HuH-7 (cell line): ENCODE measurements around the gene ENPP7.
"Not testable (repeated sequence)": the region's sequence is repeated elsewhere in the genome, so short reads cannot be mapped to it uniquely, and the experiment has no call there.

ENCODE experiments used
- DNase-seq: peaks from one replicate; pipeline ENCODE4 v3.0.0; 2011; ENCODE audit warnings: low spot score

The ENPP7 gene

DNA sequence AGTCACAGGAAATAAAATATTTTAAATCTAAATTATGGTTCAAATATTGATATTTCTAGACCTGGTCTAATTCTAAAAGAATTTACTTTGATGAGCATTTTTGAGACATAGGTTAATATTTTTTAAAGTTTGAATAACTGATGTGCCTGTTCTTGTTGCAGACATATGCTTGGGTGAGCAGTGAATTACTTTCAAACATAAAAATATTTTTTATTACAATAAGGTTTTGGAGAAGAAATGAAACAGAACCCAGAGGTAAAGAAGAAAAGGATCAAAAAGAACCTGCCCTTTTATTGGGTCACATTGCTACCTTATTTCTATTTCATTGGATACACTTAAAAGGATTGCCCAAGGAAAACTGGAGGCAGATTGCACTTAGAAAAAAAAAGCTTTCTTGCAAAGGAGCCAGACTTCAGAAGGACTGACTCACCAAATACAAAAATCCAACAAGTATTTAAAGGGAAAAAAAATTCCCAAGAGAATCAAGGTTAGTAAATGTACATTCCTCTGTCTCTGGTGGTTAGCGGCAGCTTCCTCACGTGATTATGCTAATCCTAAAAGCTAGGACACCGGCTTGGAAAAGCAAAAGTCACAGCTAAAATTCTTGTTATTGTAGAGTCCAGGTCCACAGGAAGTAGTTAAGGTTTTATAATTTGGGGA, 18.5 kb downstream of the ENPP7 start:
- DNase-seq, result no peak

DNA sequence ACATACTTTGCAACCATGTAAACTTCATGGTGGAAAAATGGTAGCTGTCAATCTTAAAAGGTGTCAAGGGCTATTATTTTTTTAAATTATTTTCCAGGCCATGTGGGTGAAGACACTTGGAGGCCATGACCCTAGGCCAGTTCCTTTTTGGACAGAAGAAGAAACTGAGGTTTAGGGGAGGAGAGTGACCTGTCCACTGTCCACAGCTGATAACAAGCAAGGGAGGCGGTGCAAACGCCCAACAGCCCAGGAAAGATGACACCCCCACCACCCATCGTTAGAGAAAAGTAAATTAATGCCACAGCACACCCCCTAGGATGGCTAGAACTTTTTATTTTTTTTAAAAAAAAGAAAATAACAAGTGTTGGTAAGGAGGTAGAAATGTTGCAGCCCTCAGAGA, 19.2 kb downstream of the ENPP7 start:
- DNase-seq, result no peak

DNA sequence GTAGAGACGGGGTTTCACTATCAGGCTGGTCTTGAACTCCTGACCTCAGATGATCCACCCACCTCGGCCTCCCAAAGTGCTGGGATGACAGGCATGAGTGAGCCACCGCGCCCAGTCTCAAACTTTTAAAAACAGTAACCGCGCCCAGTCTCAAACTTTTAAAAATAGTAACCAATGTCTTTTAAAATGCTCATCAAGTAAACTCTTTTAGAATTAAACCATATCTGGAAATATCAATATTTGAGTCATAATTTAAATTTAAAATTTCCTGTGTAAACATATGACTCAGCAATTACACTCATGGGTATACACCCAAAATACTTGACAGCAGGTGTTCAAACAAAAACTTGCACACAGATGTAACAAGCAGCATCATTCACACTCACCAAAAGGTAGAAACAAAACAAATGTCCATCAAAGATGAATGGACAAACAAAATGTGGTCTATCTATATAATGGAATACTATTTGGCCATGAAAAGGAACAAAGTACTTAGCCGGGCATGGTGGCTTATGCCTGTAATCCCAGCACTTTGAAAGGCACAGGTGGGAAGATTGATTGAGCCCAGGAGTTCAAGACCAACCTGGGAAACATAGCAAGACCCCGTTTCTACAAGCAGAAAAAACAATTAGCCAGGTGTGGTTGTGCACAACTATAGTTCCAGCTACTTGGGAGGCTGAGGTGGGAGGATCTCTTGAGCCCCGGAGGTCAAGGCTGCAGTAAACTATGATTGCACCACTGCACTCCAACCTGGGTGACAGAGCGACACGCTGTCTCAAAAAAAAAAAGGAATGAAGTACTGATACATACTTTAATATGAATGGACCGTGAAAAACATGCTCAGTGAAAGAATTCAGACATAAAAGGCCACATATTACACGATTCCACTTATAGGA, 20.2 kb downstream of the ENPP7 start:
- no peak for DNase-seq

DNA sequence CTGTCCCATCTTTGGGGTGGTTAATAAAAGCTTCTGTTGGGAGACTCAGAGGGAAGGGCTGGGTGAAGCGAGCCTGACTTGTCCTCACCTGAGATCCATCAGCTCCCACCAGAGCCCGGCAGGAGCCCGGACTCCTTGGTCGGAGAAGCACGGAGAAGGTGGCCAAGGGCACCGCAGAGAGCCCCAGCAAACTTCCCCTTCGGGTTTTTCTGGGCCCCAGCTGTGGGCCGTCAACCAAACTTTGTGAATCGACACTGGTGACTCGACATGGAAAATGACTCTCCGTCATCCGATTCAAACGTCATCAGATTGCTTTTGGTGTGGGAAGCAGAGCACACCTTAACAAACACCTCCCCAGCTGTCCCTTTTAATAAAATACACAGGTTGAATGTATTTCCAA, 21.4 kb downstream of the ENPP7 start:
- no peak for DNase-seq

DNA sequence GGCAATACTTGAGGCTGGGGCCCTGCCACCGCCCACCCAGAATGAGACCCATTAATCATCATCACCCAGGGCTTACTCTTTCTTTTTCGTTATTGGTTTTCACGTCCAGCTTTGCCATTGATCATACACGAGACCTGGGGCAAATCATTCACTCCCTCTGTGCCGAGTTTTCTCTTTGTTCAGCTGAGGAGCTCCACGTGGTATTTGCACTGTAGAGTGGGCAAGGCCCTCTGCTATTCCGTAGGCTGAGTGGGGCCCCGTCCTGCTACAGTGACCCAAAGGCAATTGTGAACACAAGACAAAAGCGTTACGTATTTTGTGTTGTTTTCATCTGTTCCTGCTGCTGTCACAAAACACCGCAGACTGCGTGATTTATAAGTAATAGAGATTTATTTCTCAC, 23.6 kb downstream of the ENPP7 start:
- DNase-seq, result no peak

DNA sequence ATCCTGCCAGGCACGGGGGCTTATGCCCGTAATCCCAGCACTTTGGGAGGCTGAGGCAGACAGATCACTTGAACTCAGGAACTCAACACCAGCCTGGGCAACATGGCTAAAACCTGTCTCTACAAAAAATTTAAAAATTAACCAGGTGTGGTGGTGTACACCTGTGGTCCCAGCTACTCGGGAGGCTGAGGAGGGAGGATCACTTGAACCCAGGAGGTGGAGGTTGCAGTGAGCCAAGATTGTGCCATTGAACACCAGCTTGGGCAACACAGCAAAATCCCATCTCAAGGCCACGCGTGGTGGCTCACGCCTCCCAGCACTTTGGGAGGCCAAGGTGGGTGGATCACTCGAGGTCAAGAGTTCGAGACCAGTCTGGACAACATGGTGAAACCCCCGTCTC, 24.2 kb downstream of the ENPP7 start:
- not testable (repeated sequence) for DNase-seq

DNA sequence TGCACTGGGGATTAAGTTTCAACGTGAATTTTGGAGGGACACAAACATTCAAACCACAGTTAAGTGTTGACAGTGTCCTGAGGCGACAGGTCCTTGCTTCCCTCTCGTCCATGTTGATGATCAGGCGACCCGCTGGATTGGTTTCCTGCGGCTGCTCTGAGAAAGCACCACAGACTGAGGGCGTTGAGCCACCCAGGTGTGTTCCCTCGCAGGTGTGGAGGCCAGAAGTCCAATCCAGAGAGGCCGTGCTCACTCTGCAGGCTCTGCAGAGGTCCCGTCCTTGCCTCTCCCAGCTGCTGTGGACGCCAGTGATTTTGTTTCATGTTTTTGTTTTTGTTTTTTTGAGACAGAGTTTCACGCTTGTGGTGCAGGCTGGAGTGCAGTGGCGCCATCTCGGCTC, 24.8 kb downstream of the ENPP7 start:
- DNase-seq, result no peak

DNA sequence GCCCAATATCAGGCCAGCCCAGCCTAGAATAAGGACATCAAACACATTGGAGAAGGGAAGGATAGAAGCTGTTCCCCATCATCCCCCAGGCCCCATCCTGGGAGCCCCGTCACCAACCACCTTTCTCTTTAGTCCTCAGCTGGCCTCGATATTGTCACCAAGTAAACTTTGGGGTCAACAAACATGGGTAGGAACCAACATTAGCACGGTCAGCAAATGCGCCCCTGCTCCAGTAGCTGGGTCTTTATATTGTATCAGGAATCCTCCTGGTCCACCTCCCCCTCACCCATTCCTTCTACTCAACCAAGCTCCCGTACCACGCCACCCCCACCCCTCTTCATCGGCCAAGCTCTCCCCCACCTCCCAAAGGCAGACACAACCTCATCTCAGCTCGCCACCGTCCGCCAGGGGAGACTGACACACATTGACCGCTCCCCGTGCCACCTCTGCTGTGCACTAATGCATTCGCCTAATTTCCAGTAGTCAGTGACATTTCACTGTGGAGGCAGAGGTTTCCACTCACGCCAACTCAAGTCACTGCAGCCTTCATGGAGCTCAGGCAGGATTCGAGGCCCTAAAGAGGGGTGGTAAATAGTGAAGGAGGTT, 26.5 kb downstream of the ENPP7 start:
- no peak for DNase-seq

DNA sequence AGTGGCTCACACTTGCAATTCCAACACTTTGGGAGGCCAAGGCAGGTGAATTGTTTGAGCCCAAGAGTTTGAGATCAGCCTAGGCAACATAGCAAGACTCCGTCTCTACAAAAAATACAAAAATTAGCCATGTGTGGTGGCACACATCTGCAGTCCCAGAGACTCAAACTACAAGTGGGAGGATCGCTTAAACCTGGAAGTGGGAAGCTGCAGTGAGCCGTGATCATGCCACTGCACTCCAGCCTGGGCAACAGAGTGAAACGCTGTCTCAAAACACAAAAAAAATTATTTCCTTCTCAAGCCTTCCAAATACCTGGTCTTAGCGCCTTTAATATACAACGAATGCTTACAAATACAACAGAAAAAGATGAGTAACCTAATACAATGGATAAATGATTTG, 27.5 kb downstream of the ENPP7 start:
- DNase-seq, result no peak

DNA sequence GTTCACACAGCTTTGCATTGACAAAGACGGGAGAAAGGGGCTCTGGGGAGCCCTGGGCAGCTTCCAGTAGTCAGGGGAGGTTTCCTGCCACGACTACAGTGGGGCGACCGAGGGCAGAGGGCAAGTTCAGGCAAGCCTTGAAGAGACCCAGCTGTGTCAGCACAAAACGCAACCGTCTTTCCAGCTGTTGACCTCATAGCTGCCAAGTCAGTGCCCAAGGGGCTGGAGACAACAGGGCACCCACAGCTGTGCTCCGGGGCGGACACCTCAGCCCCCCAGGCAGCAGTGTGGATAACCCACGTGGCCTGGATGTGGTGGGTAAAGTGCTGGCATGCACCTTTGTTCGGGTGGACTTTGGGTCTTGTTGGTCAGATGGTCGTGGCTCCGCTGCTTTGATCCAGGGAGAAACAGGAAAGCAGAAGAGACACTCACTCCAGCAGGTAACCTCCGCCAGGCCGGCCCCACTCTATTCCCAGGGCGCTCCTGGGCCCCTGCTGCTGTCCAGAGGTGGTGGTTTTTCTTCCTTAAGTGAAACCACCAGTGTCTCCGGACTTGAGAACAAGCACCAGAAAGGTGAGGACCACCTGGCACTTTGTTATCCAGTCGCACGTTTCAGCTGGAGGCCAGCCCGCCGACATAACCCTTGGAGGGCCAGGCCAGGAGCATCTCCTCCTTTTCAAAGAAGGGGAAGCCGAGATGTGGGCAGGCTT, 29.6 kb downstream of the ENPP7 start:
- no peak for DNase-seq

DNA sequence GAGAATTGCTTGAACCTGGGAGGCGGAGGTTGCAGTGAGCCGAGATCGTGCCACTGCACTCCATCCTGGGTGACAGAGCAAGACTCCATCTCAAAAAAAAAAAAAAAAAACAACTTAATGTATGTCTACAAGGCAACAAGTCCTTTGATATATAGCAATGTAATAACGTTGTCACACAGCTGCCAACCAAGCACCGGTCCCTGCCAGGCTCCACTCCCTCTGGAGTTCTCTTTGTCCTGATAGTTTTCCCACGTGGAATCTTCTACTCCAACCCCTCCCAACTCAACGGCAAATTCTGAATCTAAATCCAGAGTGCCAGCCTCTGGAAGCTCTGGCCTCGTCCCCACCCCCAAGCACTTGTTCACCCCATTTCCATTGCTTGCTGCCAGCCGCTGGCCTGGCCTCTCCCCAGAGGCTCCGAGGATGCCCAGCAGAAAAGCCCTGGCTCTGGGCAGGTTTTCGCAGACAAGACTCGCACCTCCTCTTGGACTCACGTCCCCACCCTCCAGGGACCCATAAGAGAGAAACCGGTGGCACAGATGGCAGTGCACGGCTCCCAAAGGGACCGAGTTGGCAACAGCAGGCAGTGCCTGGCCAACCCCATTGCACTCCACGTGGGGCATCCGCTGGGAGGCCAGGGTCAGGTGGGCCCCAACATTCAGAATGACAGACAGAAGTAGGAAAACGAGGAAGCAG, 31.3 kb downstream of the ENPP7 start:
- DNase-seq, result no peak

DNA sequence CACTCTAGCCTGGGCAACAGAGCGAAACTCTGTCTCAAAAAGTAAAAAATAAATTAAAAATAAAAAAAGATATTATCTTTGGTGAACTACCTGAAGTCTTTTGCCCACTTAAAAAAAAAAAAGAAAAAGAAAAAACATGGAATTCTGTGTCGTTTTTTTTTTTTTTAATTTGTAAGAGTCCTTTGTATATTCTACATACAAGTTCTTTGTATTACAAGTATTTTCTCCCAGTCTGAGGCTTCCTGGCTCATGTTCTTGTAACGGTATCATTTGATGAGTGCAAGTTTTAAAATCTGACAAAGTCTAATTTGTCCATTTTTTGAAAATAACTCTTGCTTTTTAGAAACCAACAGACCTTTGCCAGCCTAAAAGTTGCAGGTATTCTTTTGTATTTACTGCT, 35.0 kb downstream of the ENPP7 start:
- no peak for DNase-seq

DNA sequence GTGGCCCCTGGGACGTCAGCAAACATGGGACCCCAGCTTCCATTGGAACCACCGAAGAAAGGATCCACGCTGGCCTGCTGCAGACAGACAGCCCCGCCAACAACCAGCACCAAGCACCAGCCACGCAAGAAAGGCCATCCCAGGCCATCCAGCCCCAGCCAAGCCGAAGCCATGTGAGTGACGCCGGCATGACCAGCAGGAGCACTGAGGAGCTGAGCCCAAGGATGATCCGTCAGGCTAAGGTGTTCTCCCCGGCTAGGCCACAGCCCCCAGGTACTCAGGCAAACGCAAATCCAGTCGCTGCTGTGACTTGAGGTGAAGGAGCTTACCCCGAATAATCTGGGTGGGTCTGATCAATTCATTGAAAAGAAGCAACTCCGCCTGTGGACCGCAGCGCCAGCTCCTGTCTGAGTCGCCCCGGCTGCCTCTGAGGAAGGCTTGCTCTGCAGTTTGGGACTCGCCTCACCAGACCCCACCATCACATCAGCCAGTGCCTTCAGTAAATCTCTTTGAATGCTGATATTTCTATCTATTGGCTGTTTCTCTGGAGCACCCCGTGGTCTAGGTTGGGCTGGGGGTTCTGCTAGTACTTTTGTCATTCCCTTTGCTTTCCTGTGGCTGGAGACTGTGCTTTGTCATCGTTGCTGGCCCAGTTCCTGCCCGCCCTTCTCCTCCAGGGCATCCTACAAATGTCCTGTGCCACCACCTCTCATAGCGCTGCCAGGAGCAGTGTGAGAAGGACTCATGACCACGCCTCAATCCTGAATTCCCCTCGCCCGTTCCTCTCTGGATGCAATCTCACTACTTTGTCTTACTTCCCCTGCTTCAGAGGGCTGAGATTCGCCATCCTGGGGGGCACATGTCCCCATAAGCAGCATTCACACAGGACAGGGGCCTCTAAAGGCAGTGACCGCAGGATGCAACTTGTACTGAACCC, 39.1 kb downstream of the ENPP7 start:
- no peak for DNase-seq

DNA sequence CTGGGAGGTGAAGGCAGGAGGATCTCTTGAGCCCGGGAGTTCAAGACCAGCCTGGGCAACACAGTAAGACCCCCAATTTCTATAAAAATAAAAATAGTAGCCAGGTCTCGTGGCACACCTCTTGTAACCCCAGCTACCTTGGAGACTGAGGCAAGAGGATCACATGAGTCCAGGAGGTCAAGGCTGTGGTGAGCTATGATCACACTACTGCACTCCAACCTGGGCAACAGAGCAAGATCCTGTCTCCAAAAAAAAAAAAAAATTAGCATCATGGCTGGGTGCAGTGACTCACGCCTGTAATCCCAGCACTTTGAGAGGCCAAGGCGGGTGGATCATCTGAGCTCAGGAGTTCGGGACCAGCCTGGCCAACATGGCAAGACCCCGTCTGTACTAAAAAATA, 40.5 kb downstream of the ENPP7 start:
- no peak for DNase-seq

DNA sequence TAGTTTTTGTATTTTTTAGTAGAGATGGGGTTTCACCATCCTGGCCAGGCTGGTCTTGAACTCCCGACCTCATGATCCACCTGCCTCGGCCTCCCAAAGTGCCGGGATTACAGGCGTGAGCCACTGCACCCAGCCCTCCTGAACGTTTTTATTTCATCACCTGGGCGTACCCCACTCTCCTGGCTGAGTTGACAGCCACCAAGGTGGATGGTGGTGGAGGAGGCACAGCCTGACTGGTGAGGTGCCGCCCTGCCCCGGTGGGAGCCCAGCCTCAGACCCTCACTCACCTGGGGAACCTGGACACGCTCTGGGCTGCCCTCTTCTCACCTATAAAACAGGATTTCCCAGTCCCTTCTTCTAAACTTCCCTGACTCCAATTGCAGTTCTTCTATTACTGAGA, 42.0 kb downstream of the ENPP7 start:
- DNase-seq, result not testable (repeated sequence)

DNA sequence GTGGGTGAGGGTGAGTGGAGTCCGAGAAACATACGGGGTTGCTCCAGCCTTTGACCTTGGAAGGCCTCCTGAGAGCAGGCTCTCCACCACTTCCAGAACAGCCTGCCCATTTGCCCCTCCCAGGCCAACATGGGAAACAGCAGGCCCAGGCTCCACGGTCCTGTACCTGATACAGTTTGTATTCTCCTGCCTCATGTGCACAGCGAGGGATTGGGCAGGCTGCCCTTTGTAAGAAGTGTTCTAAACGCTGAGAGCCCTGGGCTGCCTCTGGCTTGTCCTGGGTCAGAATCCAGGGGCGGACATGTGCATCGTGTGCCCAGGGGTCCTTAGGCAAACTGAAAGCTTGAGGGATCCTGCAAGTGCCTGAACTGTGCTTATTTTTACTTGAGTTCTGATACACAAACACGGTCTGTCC, 43.8 kb downstream of the ENPP7 start:
- DNase-seq, result no peak

DNA sequence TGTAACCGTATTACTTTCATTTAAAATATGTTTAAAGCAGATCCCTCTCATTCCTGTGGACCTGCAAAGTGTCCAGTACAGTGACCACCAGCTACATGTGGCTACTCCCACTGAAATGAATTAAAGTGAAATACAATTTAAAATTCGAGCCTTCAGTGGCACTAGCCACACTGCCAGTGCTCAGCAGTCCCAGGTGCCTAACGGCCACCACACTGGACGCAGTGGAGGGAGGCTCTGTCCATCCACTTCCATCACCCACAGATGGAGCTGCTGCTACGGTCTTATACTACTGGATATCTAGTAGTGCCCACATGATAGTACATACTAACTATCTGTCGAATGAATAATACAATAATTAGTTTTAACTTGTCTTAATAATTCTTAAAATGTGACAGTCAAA, 44.9 kb downstream of the ENPP7 start:
- DNase-seq, result no peak

DNA sequence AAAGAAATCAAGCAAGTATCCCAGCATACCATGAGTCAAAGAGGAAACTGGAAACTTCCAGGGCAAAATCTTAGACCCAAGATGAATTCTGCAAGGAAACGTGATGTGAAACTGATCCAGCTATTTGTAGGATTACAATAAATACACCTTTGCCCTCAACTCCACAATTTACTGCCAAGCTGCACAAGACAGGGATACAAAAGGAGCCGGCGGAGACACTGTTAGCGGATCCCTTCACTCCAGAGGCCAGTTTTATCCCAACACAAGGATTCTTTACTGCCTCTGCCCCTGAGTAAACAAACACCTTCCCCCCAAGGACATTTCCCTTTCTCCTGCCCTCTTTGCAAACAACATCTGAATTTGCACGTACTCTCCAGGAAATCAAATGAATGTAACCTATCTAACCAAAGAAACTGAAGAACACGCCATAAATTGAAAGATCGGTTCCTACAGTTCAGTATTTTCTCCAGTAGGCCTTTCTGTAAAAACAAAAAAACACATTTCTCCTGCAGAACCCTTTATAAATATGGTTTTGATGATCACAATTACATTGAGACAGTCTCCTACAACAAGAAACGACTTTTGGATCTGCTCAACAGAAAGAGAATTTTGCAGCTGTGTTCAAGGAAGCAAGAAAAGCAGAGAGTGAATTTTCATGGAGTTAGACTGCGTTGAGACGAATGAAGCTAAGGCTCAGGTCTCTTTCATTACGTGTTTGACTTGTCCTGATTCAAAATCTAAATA, 45.8 kb downstream of the ENPP7 start:
- no peak for DNase-seq

DNA sequence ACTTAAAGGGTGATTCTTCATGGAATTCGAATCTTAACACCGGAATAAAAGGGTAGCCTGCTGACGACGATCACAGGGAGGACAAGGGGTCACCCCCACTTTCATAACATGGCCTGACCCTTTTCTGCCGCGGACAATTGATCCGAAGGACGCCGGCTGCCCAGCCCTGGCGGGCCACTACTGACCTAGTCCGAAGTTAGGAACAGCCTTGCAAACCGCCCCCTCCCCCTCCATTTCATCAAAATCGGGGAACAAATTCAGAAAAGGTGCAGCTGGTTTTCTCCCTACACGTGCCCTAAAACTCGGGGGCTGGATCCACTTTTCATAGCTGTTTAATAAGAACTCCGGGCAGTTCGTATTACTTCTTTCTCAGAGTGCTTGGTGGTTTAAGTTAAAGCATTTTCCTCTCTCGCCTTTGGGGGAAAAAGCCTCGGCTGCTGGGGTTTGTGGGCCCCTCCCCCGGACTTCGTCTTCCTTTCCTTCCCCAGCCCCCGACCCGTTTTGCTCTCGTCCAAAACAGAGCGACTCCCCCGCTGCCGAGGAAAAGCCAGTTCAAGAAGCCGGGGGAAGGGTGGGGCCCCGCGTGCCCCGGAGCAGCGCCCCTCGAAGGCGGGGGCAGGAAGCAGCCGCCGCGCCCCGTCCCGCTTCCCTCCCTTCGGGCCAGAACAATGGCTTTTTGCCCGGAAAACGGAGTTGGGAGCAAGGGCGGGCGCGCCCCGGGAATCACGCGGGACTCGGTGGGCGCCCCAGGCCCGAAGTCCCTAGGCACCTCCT, 46.6 kb downstream of the ENPP7 start:
- DNase-seq, result peak; percentile 76
